ENCODE measurements around the gene PNPLA5. TPM values are rescaled to one million over a fixed set of nuclear protein-coding genes. Genes with fewer than 3 reads are reported as not detected.

The PNPLA5 gene
- total RNA-seq, 1 experiment from 2014 or later: 5.5 TPM

GRCh38 chr22:43851058-43851978 lies 40.5 kb downstream of the PNPLA5 start:
- H3K4me3 Mint-ChIP-seq: no peak overlapping the region
- Histone ChIP-seq H3K4me1 (ENCODE audit: insufficient read depth, low read length) (peaks cover 5% of the 10 kb centered on the region; the same call in 1 of the 2 replicates), H3K9me3 (ENCODE audit: control insufficient read depth, low read depth, low read length) (no peaks in the 10 kb centered on the region), H3K27me3 (ENCODE audit: insufficient read depth, low read length) (no peaks in the 10 kb centered on the region), H2AK5ac (ENCODE audit: insufficient read length, low read length) (no peak overlapping the region), H4K8ac (replicated peaks; ENCODE audit: insufficient read length, low read depth, low read length) (no peak overlapping the region), H2BK120ac (ENCODE audit: low read depth, low read length, poor library complexity, severe bottlenecking) (no peak overlapping the region), H2BK20ac (ENCODE audit: low read depth, low read length, poor library complexity, severe bottlenecking) (no peak overlapping the region), H3K4ac (ENCODE audit: low read depth, low read length) (no peak overlapping the region), H4K20me1 (ENCODE audit: control insufficient read depth, insufficient read depth, insufficient read length) (peaks cover 3% of the 10 kb centered on the region), H3K23me2 (ENCODE audit: insufficient read length, low read depth, low read length, poor library complexity, severe bottlenecking) (no peaks in the 10 kb centered on the region), H3K9ac (ENCODE audit: extremely low read depth, insufficient read length, low read length) (no peak overlapping the region), H2BK12ac (ENCODE audit: insufficient read length, low read depth, low read length) (no peak overlapping the region), H3K23ac (ENCODE audit: insufficient read length, low read depth, low read length) (no peak overlapping the region), H3T11ph (ENCODE audit: low read length) (no peak overlapping the region), H3K18ac (ENCODE audit: insufficient read length, low read depth, low read length) (no peak overlapping the region), H2BK5ac (ENCODE audit: insufficient read length, low read length) (no peak overlapping the region), H3K14ac (ENCODE audit: insufficient read depth, low read length) (no peak overlapping the region; the same call in 1 of the 2 replicates), H2BK15ac (ENCODE audit: low read depth, low read length) (no peak overlapping the region), H4K91ac (ENCODE audit: insufficient read length, low read depth, low read length) (no peak overlapping the region), H4K5ac (ENCODE audit: insufficient read length, low read depth, low read length) (no peak overlapping the region), H3K4me2 (ENCODE audit: insufficient read depth, insufficient read length, low read length) (no peak overlapping the region), H3K56ac (ENCODE audit: insufficient read length, low read depth, low read length) (no peak overlapping the region), H2AFZ (ENCODE audit: low read length) (no peak overlapping the region), H3K79me2 (ENCODE audit: insufficient read depth, low read length) (peaks cover 18% of the 10 kb centered on the region; the same call in 1 of the 2 replicates), H3K27ac (ENCODE audit: insufficient read length, low read depth, low read length) (no peak overlapping the region), H3K79me1 (ENCODE audit: insufficient read depth, low read depth, low read length, poor library complexity, severe bottlenecking) (no peaks in the 10 kb centered on the region)
- TF ChIP-seq, protein P1, sequence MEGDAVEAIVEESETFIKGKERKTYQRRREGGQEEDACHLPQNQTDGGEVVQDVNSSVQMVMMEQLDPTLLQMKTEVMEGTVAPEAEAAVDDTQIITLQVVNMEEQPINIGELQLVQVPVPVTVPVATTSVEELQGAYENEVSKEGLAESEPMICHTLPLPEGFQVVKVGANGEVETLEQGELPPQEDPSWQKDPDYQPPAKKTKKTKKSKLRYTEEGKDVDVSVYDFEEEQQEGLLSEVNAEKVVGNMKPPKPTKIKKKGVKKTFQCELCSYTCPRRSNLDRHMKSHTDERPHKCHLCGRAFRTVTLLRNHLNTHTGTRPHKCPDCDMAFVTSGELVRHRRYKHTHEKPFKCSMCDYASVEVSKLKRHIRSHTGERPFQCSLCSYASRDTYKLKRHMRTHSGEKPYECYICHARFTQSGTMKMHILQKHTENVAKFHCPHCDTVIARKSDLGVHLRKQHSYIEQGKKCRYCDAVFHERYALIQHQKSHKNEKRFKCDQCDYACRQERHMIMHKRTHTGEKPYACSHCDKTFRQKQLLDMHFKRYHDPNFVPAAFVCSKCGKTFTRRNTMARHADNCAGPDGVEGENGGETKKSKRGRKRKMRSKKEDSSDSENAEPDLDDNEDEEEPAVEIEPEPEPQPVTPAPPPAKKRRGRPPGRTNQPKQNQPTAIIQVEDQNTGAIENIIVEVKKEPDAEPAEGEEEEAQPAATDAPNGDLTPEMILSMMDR (conservative IDR thresholded peaks at IDR 0.05): no peak
- peak; percentile 25 for DNase-seq
- H3K4me1 Mint-ChIP-seq: peaks cover 54 to 55% of the 10 kb centered on the region in 2 experiments
- H3K27me3 Mint-ChIP-seq (ENCODE audit: low read depth): no peaks in the 10 kb centered on the region
- H3K27ac Mint-ChIP-seq: peak overlapping the region in 2 of 3 experiments; percentile 39 to 80; a peak in 3 of 7 replicates
- peaks cover under 1 to 2% of the 10 kb centered on the region in 2 experiments; a peak in 1 of 5 replicates for H3K9me3 Mint-ChIP-seq
- WGBS (ENCODE audit: extremely low coverage, insufficient read length, low lambda C conversion rate): no CpG with 5 or more reads among the region's 13 CpGs
- peaks cover 0 to 16% (median 3%) of the 10 kb centered on the region in 3 experiments; a peak in 5 of 7 replicates for H3K36me3 Mint-ChIP-seq (ENCODE audit: insufficient read depth in 1 of 3, low read depth in 3 of 3)

Data from H9 (cell line).